BE2C (cell line): ENCODE data around the gene USP5.

Experiments used
- DNase-seq: peaks from one replicate; pipeline ENCODE4 v3.0.0-alpha.2; 2020
- H3K27me3 ChIP-seq: fragments of 250-450 bp; sonication (Bioruptor Pico); 2 replicates; pipeline ENCODE4 v1.5.1; 2020; ENCODE audit warnings: mild to moderate bottlenecking
- H3K36me3 ChIP-seq: fragments of 250-450 bp; sonication (Bioruptor Pico); 2 replicates; pipeline ENCODE4 v1.5.1; 2020; ENCODE audit warnings: mild to moderate bottlenecking
- H3K4me1 ChIP-seq: fragments of 250-450 bp; sonication (Bioruptor Pico); 2 replicates; pipeline ENCODE4 v1.5.1; 2020
- H3K4me3 ChIP-seq: 2 replicates; pipeline ENCODE4 v1.5.1; 2011; ENCODE audit warnings: low read depth, low read length
- H3K9me3 ChIP-seq: fragments of 250-450 bp; sonication (Bioruptor Pico); 2 replicates; pipeline ENCODE4 v1.5.1; 2020
- CTCF ChIP-seq: IDR thresholded peaks from 2 replicates; pipeline ENCODE4 v1.5.1; 2012; ENCODE audit warnings: mild to moderate bottlenecking, low read depth, low read length

Gene USP5

GRCh38 chr12:6838854-6839253 is 13.1 kb upstream of the USP5 start:
- H3K4me1 ChIP-seq: no peaks in the 10 kb centered on the region
- H3K27me3 ChIP-seq: no peaks in the 10 kb centered on the region
- no peaks in the 10 kb centered on the region for H3K9me3 ChIP-seq
- no peak for DNase-seq
- no peak for TF ChIP-seq CTCF
- no peak overlapping the region for H3K4me3 ChIP-seq
- peaks cover 78% of the 10 kb centered on the region for H3K36me3 ChIP-seq

GRCh38 chr12:6839482-6840201 is 12.3 kb upstream of the USP5 start:
- Histone ChIP-seq H3K27me3 (no peaks in the 10 kb centered on the region), H3K4me1 (no peaks in the 10 kb centered on the region), H3K36me3 (peaks cover 76% of the 10 kb centered on the region), H3K4me3 (no peak overlapping the region), H3K9me3 (no peaks in the 10 kb centered on the region)
- no peak for DNase-seq
- TF ChIP-seq CTCF: no peak

GRCh38 chr12:6840330-6840729 is 11.6 kb upstream of the USP5 start:
- Histone ChIP-seq H3K4me3 (no peak overlapping the region), H3K4me1 (no peaks in the 10 kb centered on the region), H3K27me3 (no peaks in the 10 kb centered on the region), H3K36me3 (peaks cover 78% of the 10 kb centered on the region), H3K9me3 (no peaks in the 10 kb centered on the region)
- DNase-seq: no peak
- TF ChIP-seq CTCF: no peak

- Histone ChIP-seq H3K9me3 (no peaks in the 10 kb centered on the region), H3K27me3 (no peaks in the 10 kb centered on the region), H3K36me3 (peaks cover 84% of the 10 kb centered on the region), H3K4me1 (no peaks in the 10 kb centered on the region), H3K4me3 (no peak within 1 kb of the TSS)
- no peak for TF ChIP-seq CTCF
- no peak for DNase-seq
Observed at GRCh38 chr12:6840761-6841515, 11.0 kb upstream of the USP5 start, which contains the start of gene GNB3. Gene GNB3, plus strand, starts transcription at chr12:6840925. Its CDS starts 363 bp downstream, at chr12:6841288.

GRCh38 chr12:6842075-6842474 is 9.9 kb upstream of the USP5 start:
- H3K9me3 ChIP-seq: no peaks in the 10 kb centered on the region
- no peak for DNase-seq
- H3K4me1 ChIP-seq: no peaks in the 10 kb centered on the region
- TF ChIP-seq CTCF: no peak
- peaks cover 86% of the 10 kb centered on the region for H3K36me3 ChIP-seq
- no peak overlapping the region for H3K4me3 ChIP-seq
- H3K27me3 ChIP-seq: no peaks in the 10 kb centered on the region
